PC-9 (cell line): ENCODE results near the gene ERCC1. TPM values are rescaled to one million over a fixed set of nuclear protein-coding genes. Genes with fewer than 3 reads are reported as not detected.

Experiments
- BruUV-seq: library from RNA; stranded (reverse); fragments of 400-500 nt; replicated peaks from 2 replicates; lab custom pipeline; 2021; lab: Mats Ljungman, UMichigan
- CTCF ChIA-PET: fragments of 300-600 bp; sonication (Branson Sonifier 250); formaldehyde crosslinking; loops from one replicate; lab custom pipeline; 2022; ENCODE audit warnings: antibody characterized with exemption; lab: Charles Lee
- POLR2A ChIA-PET: fragments of 300-600 bp; sonication (Branson Sonifier 250); formaldehyde crosslinking; loops from one replicate; lab custom pipeline; 2022; ENCODE audit warnings: antibody characterized with exemption; ENCODE audit not compliant: unreplicated experiment; lab: Charles Lee
- DNase-seq, 2 experiments: peaks; one replicate each; pipeline versions ENCODE4 v3.0.0 to v3.0.0-alpha.2; 2015 to 2022; ENCODE audit warnings: mixed read lengths in 1 of 2
- H2AFZ ChIP-seq: fragments of 200-600 bp; sonication (generic); 2 replicates; pipeline ENCODE4 v1.8.1; 2017; ENCODE audit warnings: antibody characterized with exemption
- H3F3A ChIP-seq: fragments of 200-600 bp; sonication (generic); 2 replicates; pipeline ENCODE4 v1.8.1; 2017; ENCODE audit warnings: antibody characterized with exemption, mild to moderate bottlenecking, low read depth; ENCODE audit not compliant: insufficient read depth
- H3K27ac ChIP-seq: fragments of 200-600 bp; sonication (generic); 2 replicates; pipeline ENCODE4 v1.6.1; 2016; ENCODE audit warnings: mixed run types
- H3K27me3 ChIP-seq: fragments of 200-600 bp; sonication (generic); 2 replicates; pipeline ENCODE4 v1.6.1; 2016; ENCODE audit warnings: low read depth, mixed run types; ENCODE audit not compliant: insufficient read depth
- H3K36me3 ChIP-seq: fragments of 200-600 bp; sonication (generic); 2 replicates; pipeline ENCODE4 v1.6.1; 2016; ENCODE audit warnings: low read depth, mixed run types
- H3K4me1 ChIP-seq: fragments of 200-600 bp; sonication (generic); replicated peaks from 2 replicates; pipeline ENCODE4 v1.6.1; 2016; ENCODE audit warnings: mixed run types; ENCODE audit not compliant: insufficient read depth
- H3K4me2 ChIP-seq: fragments of 200-600 bp; sonication (generic); 2 replicates; pipeline ENCODE4 v1.6.1; 2017; ENCODE audit warnings: mixed run types
- H3K4me3 ChIP-seq: fragments of 200-600 bp; sonication (generic); 2 replicates; pipeline ENCODE4 v1.6.1; 2016; ENCODE audit warnings: mixed run types
- H3K79me2 ChIP-seq: fragments of 200-600 bp; sonication (generic); 2 replicates; pipeline ENCODE4 v1.6.1; 2017; ENCODE audit warnings: low read depth, mixed run types
- H3K9me2 ChIP-seq: fragments of 200-600 bp; sonication (generic); 2 replicates; pipeline ENCODE4 v1.8.1; 2017; ENCODE audit warnings: mild to moderate bottlenecking; ENCODE audit not compliant: insufficient read depth
- H3K9me3 ChIP-seq: fragments of 200-600 bp; sonication (generic); 2 replicates; pipeline ENCODE4 v1.8.1; 2016; ENCODE audit warnings: low read depth; ENCODE audit not compliant: insufficient read depth
- H4K20me1 ChIP-seq: fragments of 200-600 bp; sonication (generic); 2 replicates; pipeline ENCODE4 v1.8.1; 2017; ENCODE audit not compliant: insufficient read depth
- CTCF ChIP-seq: fragments of 200-600 bp; sonication (generic); conservative IDR thresholded peaks from 2 replicates; pipeline ENCODE4 v1.6.1; 2017; ENCODE audit warnings: mixed run types, antibody characterized with exemption, mild to moderate bottlenecking, moderate library complexity
- EZH2 ChIP-seq: fragments of 200-600 bp; sonication (generic); IDR thresholded peaks from 2 replicates; pipeline ENCODE4 v1.8.0; 2017; ENCODE audit warnings: antibody characterized with exemption, low read depth
- intact Hi-C: fragments of 100-400 bp; cut with micrococcal nuclease; formaldehyde crosslinking; loops from one replicate; pipeline ENCODE4 v1.10.0; 2022; ENCODE audit not compliant: unreplicated experiment
- total RNA-seq: library from RNA; stranded (reverse); gene quantifications from 2 replicates; pipeline ENCODE4 v1.2.3, GENCODE V29; 2021

The ERCC1 gene
- total RNA-seq, 1 experiment from 2014 or later: 102 TPM

- TF ChIP-seq EZH2: no peak
- no peak for TF ChIP-seq CTCF
- CTCF ChIA-PET: interaction anchor here (0.7 kb wide), 1 partner anchor 36 kb away, joined by 4 read pairs; no protein-coding TSS in a partner anchor
- intact Hi-C loops: loop anchor here (1.0 to 2.0 kb wide), 2 partner anchors 26 to 35 kb away; no protein-coding TSS in a partner anchor
- TSS peak; percentile 14 for BruUV-seq
- H3K9me2 ChIP-seq: no peaks in the 10 kb centered on the region
- no peaks in the 10 kb centered on the region for H3K9me3 ChIP-seq
- peaks cover 54% of the 10 kb centered on the region for H3F3A ChIP-seq
- peak overlapping the region; percentile 6; the same call in 1 of the 2 replicates for H3K27ac ChIP-seq
- peak overlapping the region; percentile 89 for H3K4me2 ChIP-seq
- peak overlapping the region; percentile 60; the same call in 1 of the 2 replicates for H3K4me3 ChIP-seq
- POLR2A ChIA-PET: no interaction called here
- no peak overlapping the region for H2AFZ ChIP-seq
- no peaks in the 10 kb centered on the region for H3K36me3 ChIP-seq
- H3K4me1 ChIP-seq: peaks cover 26% of the 10 kb centered on the region
- H4K20me1 ChIP-seq: no peaks in the 10 kb centered on the region
- no peaks in the 10 kb centered on the region for H3K79me2 ChIP-seq
- H3K27me3 ChIP-seq: no peaks in the 10 kb centered on the region
- DNase-seq: peak in 1 of 2 experiments; percentile 20
Observed at GRCh38 chr19:45442778-45443461, 19.2 kb upstream of the ERCC1 start.

- Histone ChIP-seq H3K27me3 (no peaks in the 10 kb centered on the region), H3K9me3 (no peaks in the 10 kb centered on the region), H2AFZ (no peak overlapping the region), H3K36me3 (no peaks in the 10 kb centered on the region), H3K27ac (no peak overlapping the region), H3F3A (peaks cover 48% of the 10 kb centered on the region), H3K4me1 (peaks cover 22% of the 10 kb centered on the region), H4K20me1 (no peaks in the 10 kb centered on the region), H3K9me2 (no peaks in the 10 kb centered on the region), H3K79me2 (no peaks in the 10 kb centered on the region), H3K4me3 (no peak overlapping the region), H3K4me2 (peak overlapping the region; percentile 89; the same call in 1 of the 2 replicates)
- intact Hi-C loops: loop anchor here (2.0 kb wide), 1 partner anchor 26 kb away; no protein-coding TSS in a partner anchor
- CTCF ChIA-PET: interaction anchor here (0.7 kb wide), 1 partner anchor 37 kb away, joined by 4 read pairs; no protein-coding TSS in a partner anchor
- POLR2A ChIA-PET: no interaction called here
- no TSS peak for BruUV-seq
- no peak for DNase-seq
- TF ChIP-seq CTCF: no peak
- TF ChIP-seq EZH2: no peak
Observed at GRCh38 chr19:45442408-45442777, 18.7 kb upstream of the ERCC1 start.

- POLR2A ChIA-PET: interaction anchor here (0.6 to 2.4 kb wide), 3 partner anchors 8 to 28 kb away, joined by 3 to 13 read pairs (median 6); partner anchors contain the start of gene FOSB
- no peak overlapping the region for H3K4me3 ChIP-seq
- H3K79me2 ChIP-seq: no peaks in the 10 kb centered on the region
- no peak overlapping the region for H3K4me2 ChIP-seq
- CTCF ChIA-PET: interaction anchor here (0.6 to 1.2 kb wide), 3 partner anchors 21 to 47 kb away, joined by 3 to 4 read pairs (median 3); no protein-coding TSS in a partner anchor
- no peaks in the 10 kb centered on the region for H3K9me3 ChIP-seq
- no TSS peak for BruUV-seq
- peaks cover 39% of the 10 kb centered on the region for H3F3A ChIP-seq
- intact Hi-C loops: no loop called here
- no peaks in the 10 kb centered on the region for H3K9me2 ChIP-seq
- no peak overlapping the region for H3K27ac ChIP-seq
- H3K27me3 ChIP-seq: no peaks in the 10 kb centered on the region
- no peaks in the 10 kb centered on the region for H4K20me1 ChIP-seq
- H3K4me1 ChIP-seq: peaks cover 22% of the 10 kb centered on the region
- DNase-seq: no peak
- TF ChIP-seq CTCF (no peak), EZH2 (no peak)
- H3K36me3 ChIP-seq: no peaks in the 10 kb centered on the region
- H2AFZ ChIP-seq: no peak overlapping the region
Observed at GRCh38 chr19:45440873-45441654, 17.3 kb upstream of the ERCC1 start.
